Type B pancreatic cell (in vitro differentiated cells): ENCODE data around the gene FNDC1. TPM values are rescaled to one million over a fixed set of nuclear protein-coding genes. Genes with fewer than 3 reads are reported as not detected.
"Not testable (repeated sequence)": the region's sequence is repeated elsewhere in the genome, so short reads cannot be mapped to it uniquely, and the experiment has no call there.

ENCODE experiments used
- DNase-seq: peaks from one replicate; pipeline ENCODE4 v3.0.0; 2021; ENCODE audit warnings: mixed read lengths; ENCODE audit not compliant: unreplicated experiment; ENCODE audit errors: extremely low spot score
- H3K27ac Mint-ChIP-seq: 2 replicates; pipeline ENCODE4 v1.8.0; 2021; ENCODE audit warnings: mild to moderate bottlenecking, mixed read lengths
- H3K27me3 Mint-ChIP-seq: 2 replicates; pipeline ENCODE4 v1.8.0; 2021; ENCODE audit warnings: mixed read lengths
- H3K36me3 Mint-ChIP-seq: 2 replicates; pipeline ENCODE4 v1.8.0; 2021; ENCODE audit warnings: mixed read lengths
- H3K4me1 Mint-ChIP-seq: one replicate; pipeline ENCODE4 v1.8.0; 2021; ENCODE audit warnings: mixed read lengths; ENCODE audit not compliant: unreplicated experiment
- H3K4me3 Mint-ChIP-seq: 2 replicates; pipeline ENCODE4 v1.8.0; 2021; ENCODE audit warnings: mild to moderate bottlenecking, mixed read lengths
- H3K9me3 Mint-ChIP-seq: 2 replicates; pipeline ENCODE4 v1.8.0; 2021; ENCODE audit warnings: mixed read lengths
- total RNA-seq: library from RNA; stranded (reverse); gene quantifications from 2 replicates; pipeline ENCODE4 v1.2.1, GENCODE V29; 2021; ENCODE audit warnings: low replicate concordance
- TF ChIP-seq, protein P1 (sequence below): fragments of 200-600 bp; sonication (generic); conservative IDR thresholded peaks from 2 replicates; pipeline ENCODE4 v1.5.0; 2021; ENCODE audit warnings: antibody characterized with exemption, mild to moderate bottlenecking

FNDC1 gene
- total RNA-seq, 1 donor from 2014 or later, result 1.7 TPM

DNA sequence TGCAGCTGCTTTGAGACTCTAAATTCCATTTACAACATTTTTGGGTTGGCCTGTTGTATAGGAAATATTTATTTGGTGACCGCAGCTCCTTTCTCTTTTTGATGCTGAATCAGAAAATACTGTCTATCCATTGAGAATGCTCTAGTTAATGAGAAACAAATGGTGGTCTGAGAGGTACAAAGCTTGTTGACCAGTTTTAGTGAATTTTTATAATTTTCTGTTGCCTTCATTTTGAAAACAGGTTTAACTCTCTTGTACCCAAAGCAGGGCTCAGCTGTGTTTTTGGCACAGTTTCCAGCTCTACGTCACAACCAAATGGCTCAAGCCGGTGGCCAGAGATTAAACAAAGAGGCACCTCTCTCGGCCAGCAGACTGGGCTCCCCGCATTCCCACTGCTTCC lies 113.2 kb downstream of the FNDC1 start:
- no peak overlapping the region for H3K4me3 Mint-ChIP-seq
- no peaks in the 10 kb centered on the region for H3K36me3 Mint-ChIP-seq
- H3K27ac Mint-ChIP-seq, result no peak overlapping the region
- TF ChIP-seq, protein P1, sequence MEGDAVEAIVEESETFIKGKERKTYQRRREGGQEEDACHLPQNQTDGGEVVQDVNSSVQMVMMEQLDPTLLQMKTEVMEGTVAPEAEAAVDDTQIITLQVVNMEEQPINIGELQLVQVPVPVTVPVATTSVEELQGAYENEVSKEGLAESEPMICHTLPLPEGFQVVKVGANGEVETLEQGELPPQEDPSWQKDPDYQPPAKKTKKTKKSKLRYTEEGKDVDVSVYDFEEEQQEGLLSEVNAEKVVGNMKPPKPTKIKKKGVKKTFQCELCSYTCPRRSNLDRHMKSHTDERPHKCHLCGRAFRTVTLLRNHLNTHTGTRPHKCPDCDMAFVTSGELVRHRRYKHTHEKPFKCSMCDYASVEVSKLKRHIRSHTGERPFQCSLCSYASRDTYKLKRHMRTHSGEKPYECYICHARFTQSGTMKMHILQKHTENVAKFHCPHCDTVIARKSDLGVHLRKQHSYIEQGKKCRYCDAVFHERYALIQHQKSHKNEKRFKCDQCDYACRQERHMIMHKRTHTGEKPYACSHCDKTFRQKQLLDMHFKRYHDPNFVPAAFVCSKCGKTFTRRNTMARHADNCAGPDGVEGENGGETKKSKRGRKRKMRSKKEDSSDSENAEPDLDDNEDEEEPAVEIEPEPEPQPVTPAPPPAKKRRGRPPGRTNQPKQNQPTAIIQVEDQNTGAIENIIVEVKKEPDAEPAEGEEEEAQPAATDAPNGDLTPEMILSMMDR, result no peak
- H3K9me3 Mint-ChIP-seq, result peaks cover 8% of the 10 kb centered on the region
- H3K27me3 Mint-ChIP-seq, result peaks cover 7% of the 10 kb centered on the region
- no peaks in the 10 kb centered on the region for H3K4me1 Mint-ChIP-seq
- no peak for DNase-seq

DNA sequence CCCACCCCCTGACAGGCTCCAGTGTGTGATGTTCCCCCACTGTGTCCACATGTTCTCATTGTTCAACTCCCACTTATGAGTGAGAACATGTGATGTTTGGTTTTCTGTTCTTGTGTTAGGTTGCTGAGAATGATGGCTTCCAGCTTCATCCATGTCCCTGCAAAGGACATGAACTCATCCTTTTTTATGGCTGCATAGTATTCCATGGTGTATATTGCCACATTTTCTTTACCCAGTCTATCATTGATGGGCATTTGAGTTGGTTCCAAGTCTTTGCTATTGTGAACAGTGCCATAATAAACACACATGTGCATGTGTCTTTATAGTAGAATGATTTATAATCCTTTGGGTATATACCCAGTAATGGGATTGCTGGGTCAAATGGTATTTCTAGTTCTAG lies 115.5 kb downstream of the FNDC1 start:
- not testable (repeated sequence) for H3K36me3 Mint-ChIP-seq, H3K4me3 Mint-ChIP-seq, H3K9me3 Mint-ChIP-seq, H3K27ac Mint-ChIP-seq, DNase-seq, H3K4me1 Mint-ChIP-seq
- peaks cover 19% of the 10 kb centered on the region for H3K27me3 Mint-ChIP-seq

GRCh38 chr6:159298840-159299239 lies 129.6 kb downstream of the FNDC1 start:
- no peak for DNase-seq
- H3K36me3 Mint-ChIP-seq, result no peaks in the 10 kb centered on the region
- H3K27ac Mint-ChIP-seq, result no peak overlapping the region
- H3K9me3 Mint-ChIP-seq, result no peaks in the 10 kb centered on the region
- no peak overlapping the region for H3K4me3 Mint-ChIP-seq
- H3K4me1 Mint-ChIP-seq, result no peaks in the 10 kb centered on the region
- TF ChIP-seq, protein P1, result no peak
- H3K27me3 Mint-ChIP-seq, result peaks cover 10% of the 10 kb centered on the region

DNA sequence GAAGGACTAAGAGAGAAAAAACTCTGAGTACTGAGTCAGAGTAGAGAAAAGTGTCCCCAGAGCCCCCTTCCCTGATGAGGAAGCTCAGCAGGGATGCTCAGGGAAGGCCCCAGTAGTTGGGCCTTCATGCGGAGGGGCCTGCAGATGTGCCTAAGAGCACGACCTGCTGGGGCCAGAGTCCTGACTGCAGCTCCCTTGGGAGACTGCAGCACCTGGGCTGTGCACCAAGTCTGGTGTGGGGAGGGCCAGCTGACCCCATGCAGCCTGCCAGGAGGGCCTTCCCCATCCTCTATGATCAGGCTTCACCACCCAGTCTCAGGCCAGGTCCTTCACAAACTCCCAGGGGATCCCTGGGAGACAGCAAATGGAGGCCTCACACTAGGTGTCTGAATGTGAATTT lies 130.4 kb downstream of the FNDC1 start:
- Mint-ChIP-seq H3K9me3 (no peaks in the 10 kb centered on the region), H3K27ac (no peak overlapping the region), H3K27me3 (peaks cover 10% of the 10 kb centered on the region), H3K4me1 (no peaks in the 10 kb centered on the region), H3K4me3 (no peak overlapping the region), H3K36me3 (no peaks in the 10 kb centered on the region)
- DNase-seq, result no peak
- TF ChIP-seq, protein P1, result no peak

DNA sequence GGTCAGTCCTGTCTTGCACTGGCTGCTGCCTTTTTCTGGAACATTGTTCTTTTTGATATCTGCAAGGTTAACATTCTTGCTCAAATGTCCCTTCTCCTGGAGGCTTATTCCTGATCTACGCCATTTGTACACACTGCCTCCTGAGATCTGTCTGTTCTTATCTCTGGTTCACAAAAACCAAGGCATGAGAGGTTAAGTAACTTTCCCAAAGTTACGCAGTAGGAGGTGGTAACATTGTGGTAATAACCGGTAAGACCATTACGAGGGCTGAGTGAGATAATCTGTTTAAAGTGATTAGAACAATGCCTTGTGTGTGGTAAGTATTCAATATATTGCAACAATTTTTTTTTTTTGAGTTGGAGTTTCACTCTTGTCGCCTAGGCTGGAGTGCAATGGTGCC lies 132.1 kb downstream of the FNDC1 start:
- no peak overlapping the region for H3K4me3 Mint-ChIP-seq
- H3K27me3 Mint-ChIP-seq, result peaks cover 4% of the 10 kb centered on the region
- H3K36me3 Mint-ChIP-seq, result no peaks in the 10 kb centered on the region
- DNase-seq, result no peak
- H3K27ac Mint-ChIP-seq, result no peak overlapping the region
- TF ChIP-seq, protein P1, result no peak
- no peaks in the 10 kb centered on the region for H3K4me1 Mint-ChIP-seq
- H3K9me3 Mint-ChIP-seq, result no peaks in the 10 kb centered on the region

- Mint-ChIP-seq H3K27ac (no peak overlapping the region), H3K4me3 (no peak overlapping the region)
These were observed 132.8 kb downstream of the FNDC1 start for GRCh38 chr6:159301810-159302593.

More at GRCh38 chr6:159301810-159302593, 132.8 kb downstream of the FNDC1 start:
- Mint-ChIP-seq H3K27me3 (peaks cover 4% of the 10 kb centered on the region), H3K9me3 (no peaks in the 10 kb centered on the region), H3K36me3 (no peaks in the 10 kb centered on the region), H3K4me1 (no peaks in the 10 kb centered on the region)
- TF ChIP-seq, protein P1, result no peak
- no peak for DNase-seq
